Measurements from ENCODE around the gene CS.

CS gene

DNA sequence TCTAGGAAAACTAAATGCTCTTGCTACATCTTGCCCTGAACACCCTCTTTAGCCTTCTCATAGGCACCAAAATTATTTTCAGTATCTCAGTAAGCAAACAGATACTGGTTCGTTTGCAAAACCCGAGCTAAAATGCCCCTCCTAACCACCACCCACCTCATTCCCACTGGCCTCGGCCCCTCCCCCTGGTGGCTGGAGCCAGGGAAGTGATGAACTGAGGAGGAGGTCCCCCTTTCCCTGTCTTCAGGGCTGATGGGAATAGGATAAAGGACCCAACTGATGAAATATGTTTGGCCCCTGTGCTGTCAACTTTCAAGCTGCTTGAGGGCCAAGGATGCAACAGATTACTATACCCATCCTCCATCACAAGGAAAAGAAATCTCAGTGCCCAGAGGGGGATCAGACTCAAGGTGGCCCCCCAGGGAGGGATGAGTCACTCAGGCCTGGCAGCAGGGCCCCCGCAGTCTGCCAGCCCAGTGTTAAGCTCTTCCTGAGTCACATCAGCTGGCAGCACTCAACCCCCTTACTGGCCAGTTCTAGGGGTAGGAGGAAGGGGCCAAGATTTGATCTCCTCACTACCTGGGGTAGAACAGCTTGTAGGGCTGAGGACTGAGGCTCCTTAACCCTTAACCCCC is 43.7 kb downstream of the CS start:
- no peaks in the 10 kb centered on the region for H3K27me3 ChIP-seq
- no peak overlapping the region for H3K4me3 ChIP-seq (ENCODE audit: low read depth in 1 of 2, low read length in 1 of 2)
- no peaks in the 10 kb centered on the region for H3K9me3 ChIP-seq
- H3K36me3 ChIP-seq = peaks cover 48% of the 10 kb centered on the region
- TF ChIP-seq, protein P1, sequence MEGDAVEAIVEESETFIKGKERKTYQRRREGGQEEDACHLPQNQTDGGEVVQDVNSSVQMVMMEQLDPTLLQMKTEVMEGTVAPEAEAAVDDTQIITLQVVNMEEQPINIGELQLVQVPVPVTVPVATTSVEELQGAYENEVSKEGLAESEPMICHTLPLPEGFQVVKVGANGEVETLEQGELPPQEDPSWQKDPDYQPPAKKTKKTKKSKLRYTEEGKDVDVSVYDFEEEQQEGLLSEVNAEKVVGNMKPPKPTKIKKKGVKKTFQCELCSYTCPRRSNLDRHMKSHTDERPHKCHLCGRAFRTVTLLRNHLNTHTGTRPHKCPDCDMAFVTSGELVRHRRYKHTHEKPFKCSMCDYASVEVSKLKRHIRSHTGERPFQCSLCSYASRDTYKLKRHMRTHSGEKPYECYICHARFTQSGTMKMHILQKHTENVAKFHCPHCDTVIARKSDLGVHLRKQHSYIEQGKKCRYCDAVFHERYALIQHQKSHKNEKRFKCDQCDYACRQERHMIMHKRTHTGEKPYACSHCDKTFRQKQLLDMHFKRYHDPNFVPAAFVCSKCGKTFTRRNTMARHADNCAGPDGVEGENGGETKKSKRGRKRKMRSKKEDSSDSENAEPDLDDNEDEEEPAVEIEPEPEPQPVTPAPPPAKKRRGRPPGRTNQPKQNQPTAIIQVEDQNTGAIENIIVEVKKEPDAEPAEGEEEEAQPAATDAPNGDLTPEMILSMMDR (IDR thresholded peaks at IDR 0.05) = no peak
- no peak overlapping the region for H3K27ac ChIP-seq
- H3K4me1 ChIP-seq (ENCODE audit: control insufficient read depth in 1 of 2, insufficient read depth in 1 of 2, low read depth in 1 of 2, low read length in 1 of 2) = peaks cover 15 to 19% of the 10 kb centered on the region in 2 experiments

GRCh38 chr12:56255671-56256070 is 44.5 kb downstream of the CS start:
- H3K4me3 ChIP-seq (ENCODE audit: low read depth in 1 of 2, low read length in 1 of 2) = no peak overlapping the region
- no peaks in the 10 kb centered on the region for H3K27me3 ChIP-seq
- peaks cover 55% of the 10 kb centered on the region for H3K36me3 ChIP-seq
- no peaks in the 10 kb centered on the region for H3K9me3 ChIP-seq
- peaks cover 15 to 19% of the 10 kb centered on the region in 2 experiments for H3K4me1 ChIP-seq (ENCODE audit: control insufficient read depth in 1 of 2, insufficient read depth in 1 of 2, low read depth in 1 of 2, low read length in 1 of 2)
- H3K27ac ChIP-seq = no peak overlapping the region
- TF ChIP-seq, protein P1 (IDR thresholded peaks at IDR 0.05) = no peak

GRCh38 chr12:56253091-56253490 is 47.0 kb downstream of the CS start:
- Histone ChIP-seq H3K27me3 (no peaks in the 10 kb centered on the region), H3K4me3 (ENCODE audit: low read depth in 1 of 2, low read length in 1 of 2) (no peak overlapping the region), H3K36me3 (peaks cover 78% of the 10 kb centered on the region), H3K9me3 (no peaks in the 10 kb centered on the region), H3K4me1 (ENCODE audit: control insufficient read depth in 1 of 2, insufficient read depth in 1 of 2, low read depth in 1 of 2, low read length in 1 of 2) (peaks cover 8 to 9% of the 10 kb centered on the region in 2 experiments), H3K27ac (no peak overlapping the region)
- TF ChIP-seq, protein P1 (IDR thresholded peaks at IDR 0.05) = no peak

DNA sequence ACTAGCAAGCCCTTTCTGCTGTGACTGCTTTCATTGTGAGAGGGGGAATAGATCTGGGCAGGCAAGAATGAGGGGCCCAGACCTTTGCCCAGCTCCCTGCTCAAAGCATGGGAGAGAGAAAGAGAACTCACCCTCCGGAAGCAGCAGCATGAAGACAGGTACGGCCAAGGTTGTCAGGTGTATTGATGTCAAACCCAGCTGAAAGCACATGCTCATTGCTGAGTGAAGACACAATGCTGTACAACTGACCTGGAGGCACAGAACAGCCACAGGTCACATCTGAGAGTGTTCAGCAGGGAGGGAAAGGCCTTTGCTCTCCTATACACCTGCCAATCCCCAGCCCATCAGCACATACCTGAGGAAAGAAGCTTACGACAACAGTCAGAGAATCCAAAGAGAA is 47.5 kb downstream of the CS start:
- Histone ChIP-seq H3K4me1 (ENCODE audit: control insufficient read depth in 1 of 2, insufficient read depth in 1 of 2, low read depth in 1 of 2, low read length in 1 of 2) (peaks cover 6 to 7% of the 10 kb centered on the region in 2 experiments), H3K36me3 (peaks cover 83% of the 10 kb centered on the region), H3K27me3 (no peaks in the 10 kb centered on the region), H3K4me3 (ENCODE audit: low read depth in 1 of 2, low read length in 1 of 2) (no peak overlapping the region), H3K9me3 (no peaks in the 10 kb centered on the region), H3K27ac (no peak overlapping the region)
- TF ChIP-seq, protein P1 (IDR thresholded peaks at IDR 0.05) = no peak

DNA sequence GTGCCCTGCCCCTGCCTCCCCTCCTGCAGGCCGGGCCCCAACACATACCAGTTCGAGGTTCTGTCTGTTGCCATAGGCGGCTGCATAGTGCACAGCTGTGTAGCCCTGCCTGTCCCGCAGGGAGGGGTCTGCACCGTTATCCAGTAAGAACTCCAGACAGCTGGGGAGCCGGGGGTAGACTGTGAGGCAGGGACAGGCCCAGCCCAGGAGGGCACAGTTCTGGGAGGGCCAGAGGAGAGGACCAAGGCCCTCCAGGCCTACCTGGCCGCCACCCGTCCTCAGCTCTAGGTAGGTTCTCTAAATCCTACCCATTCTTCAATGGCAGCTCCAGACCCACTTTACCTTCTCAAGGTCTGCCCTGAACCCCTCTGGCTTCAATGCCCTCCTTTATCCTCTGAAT is 51.4 kb downstream of the CS start:
- Histone ChIP-seq H3K27ac (no peak overlapping the region), H3K36me3 (peaks cover 95% of the 10 kb centered on the region), H3K4me1 (ENCODE audit: control insufficient read depth in 1 of 2, insufficient read depth in 1 of 2, low read depth in 1 of 2, low read length in 1 of 2) (no peaks in the 10 kb centered on the region), H3K27me3 (no peaks in the 10 kb centered on the region), H3K9me3 (no peaks in the 10 kb centered on the region), H3K4me3 (ENCODE audit: low read depth in 1 of 2, low read length in 1 of 2) (no peak overlapping the region)
- TF ChIP-seq, protein P1 (IDR thresholded peaks at IDR 0.05) = no peak
